GM19239 (cell line): Measurements from ENCODE around the gene TAX1BP3.
A peak's percentile ranks its signal among the peaks of the same experiment; 100 is the strongest.

Source experiments
- DNase-seq: peaks from one replicate; pipeline ENCODE4 v3.0.0; 2011; ENCODE audit warnings: low spot score; ENCODE audit not compliant: insufficient read length
- FAIRE-seq: peaks from 2 replicates; lab custom pipeline; 2011; peaks lifted over from hg19 to GRCh38; lab: Jason Lieb, UNC

Gene TAX1BP3

DNA sequence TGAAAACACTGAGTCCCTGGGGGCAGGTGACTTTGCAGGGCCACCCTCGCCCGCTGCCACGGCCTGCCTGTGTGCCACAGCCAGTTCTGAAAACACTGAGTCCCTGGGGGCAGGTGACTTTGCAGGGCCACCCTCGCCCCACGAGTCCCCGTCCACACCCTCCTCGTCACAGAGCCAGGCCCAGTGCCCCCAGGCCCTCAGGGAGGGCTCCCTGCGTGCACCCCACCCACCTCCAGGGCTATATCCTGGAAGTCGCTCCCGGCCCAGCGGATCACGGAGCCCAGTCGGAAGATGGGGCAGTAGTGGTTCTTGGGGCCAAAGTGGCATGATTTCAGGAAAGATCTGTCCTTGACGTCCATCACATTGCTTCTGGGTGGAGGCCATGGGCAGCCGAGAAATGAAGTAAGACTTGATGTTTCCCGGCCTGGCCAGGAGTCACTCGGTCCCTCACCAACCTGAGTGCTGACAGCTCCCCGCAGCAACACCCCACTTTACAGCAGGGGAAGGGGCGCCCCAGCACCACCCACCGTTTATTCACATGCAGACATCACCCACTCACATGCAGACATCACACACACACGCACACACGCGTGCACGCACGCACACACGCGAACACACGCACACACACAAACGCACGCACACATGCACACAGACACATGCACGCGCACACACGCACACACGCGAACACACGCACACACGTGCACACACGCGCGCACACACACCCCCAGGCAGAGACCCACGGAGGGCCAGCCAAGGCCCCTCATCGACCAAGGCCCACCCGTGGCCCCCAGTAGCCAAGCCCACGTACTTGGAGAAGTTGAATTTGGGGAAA is 21.1 kb upstream of the TAX1BP3 start:
- no peak for FAIRE-seq
- no peak for DNase-seq

- DNase-seq, result no peak
- no peak for FAIRE-seq
Observed at GRCh38 chr17:3688852-3689261, 20.5 kb upstream of the TAX1BP3 start.

DNA sequence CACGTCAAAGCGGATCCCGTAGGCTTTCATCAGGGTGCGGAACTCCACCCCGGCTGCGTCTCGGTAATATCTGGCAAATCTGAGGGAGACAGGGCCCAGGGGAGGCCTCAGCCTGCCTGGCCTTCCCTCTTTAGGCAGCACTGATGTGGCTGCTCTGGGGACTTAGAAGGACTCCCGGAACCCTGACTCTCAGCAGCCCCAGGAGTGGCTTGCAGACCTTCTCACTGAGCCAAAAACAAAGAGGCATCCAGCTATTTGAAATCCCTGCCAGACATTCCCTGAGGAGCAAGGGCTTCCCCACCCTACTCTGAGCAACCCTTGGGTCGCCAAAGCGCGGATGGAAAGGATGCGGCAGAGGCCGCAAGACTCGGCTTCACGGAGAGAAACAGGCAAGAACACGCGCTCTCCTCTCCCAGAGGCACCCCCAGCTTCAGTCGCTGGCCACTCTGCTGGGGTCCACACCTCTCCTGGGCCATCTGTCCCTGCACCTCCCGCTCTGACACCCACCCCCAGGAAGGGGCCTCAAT is 19.7 kb upstream of the TAX1BP3 start:
- DNase-seq (no peak), FAIRE-seq (no peak)

DNA sequence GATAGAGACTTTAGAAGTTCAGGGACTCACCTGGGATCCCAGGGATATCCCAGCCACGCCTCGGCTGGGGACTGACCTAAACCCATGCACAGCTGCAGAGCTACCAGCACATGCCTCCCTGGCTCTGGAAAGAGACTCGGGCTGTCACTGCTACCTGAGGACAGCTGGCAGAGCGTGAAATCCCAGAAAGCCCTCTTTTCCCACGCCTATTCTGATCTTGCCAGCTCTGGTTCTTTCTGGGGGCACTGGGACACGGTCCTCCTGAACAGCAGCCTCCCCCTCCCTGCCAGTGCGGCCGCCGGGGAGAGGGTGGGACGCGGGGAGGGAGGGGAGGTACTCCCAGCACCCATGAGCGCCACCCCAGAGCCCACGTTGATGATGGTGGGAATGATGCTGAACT is 16.8 kb upstream of the TAX1BP3 start:
- DNase-seq, result no peak
- peak; percentile 72 for FAIRE-seq

DNA sequence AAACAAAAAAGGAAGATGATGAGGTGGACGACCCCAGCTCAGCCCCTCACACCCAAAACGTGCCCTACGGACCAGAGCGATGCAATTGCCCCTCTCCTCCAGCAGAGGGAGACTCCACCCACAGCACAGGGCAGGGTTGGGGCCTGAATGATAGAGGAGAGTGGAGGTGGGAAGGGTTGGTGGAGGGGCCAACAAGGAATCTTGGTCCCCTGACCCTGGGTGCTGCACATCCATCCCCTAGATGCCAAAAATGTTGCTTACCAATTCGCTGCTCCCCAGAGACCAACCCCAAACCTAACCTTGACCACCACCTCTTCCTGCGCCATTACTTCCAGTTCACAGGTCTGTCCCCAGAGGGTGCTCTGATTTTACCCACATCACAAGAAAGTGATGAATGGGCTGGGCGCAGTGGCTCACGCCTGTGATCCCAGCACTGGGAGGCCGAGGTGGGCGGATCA is 14.7 kb upstream of the TAX1BP3 start:
- peak; percentile 91 for DNase-seq
- peak; percentile 95 for FAIRE-seq

DNA sequence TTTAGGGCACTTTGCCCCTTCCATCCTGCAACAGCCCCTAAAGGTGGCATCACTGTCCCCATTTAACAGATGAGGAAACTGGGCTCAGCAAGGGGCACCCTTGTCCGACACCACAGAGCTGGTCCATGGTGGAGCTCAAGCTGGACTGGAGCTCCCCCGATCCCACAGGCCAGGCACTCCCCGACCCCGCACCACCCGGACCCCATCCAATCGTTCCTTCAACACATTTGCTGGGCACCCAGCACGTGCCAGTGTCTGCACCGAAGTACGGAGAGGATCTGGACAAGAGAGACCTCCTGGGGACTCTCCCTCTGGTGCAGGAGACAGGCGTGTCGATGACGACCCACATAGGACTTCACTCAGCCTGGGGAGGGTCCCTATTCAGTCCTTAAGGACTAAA is 13.7 kb upstream of the TAX1BP3 start:
- DNase-seq (no peak), FAIRE-seq (no peak)

- FAIRE-seq (no peak), DNase-seq (no peak)
Observed at GRCh38 chr17:3681565-3681964, 13.2 kb upstream of the TAX1BP3 start.

DNA sequence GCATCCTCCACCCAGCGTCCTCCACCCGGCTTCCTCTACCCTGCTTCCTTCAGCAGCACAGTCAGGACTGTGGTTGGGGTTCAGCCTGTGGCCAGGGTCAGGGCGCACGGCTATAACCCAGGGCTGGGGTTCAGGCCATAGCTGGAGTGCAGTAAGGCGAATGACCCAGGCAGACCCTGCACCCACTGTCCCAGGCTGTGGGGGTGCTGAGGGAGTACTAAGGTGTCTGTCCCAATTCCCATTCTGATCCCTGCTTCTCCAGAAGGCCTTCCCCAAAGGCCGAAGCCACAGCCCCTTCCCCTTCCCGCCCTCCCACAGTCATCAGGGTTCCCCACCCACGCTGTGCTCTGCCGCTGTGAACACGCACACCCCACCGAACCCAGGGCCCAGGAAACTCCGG is 12.7 kb upstream of the TAX1BP3 start:
- FAIRE-seq (no peak), DNase-seq (no peak)

GRCh38 chr17:3679531-3680126 is 11.3 kb upstream of the TAX1BP3 start:
- DNase-seq (no peak), FAIRE-seq (no peak)

DNA sequence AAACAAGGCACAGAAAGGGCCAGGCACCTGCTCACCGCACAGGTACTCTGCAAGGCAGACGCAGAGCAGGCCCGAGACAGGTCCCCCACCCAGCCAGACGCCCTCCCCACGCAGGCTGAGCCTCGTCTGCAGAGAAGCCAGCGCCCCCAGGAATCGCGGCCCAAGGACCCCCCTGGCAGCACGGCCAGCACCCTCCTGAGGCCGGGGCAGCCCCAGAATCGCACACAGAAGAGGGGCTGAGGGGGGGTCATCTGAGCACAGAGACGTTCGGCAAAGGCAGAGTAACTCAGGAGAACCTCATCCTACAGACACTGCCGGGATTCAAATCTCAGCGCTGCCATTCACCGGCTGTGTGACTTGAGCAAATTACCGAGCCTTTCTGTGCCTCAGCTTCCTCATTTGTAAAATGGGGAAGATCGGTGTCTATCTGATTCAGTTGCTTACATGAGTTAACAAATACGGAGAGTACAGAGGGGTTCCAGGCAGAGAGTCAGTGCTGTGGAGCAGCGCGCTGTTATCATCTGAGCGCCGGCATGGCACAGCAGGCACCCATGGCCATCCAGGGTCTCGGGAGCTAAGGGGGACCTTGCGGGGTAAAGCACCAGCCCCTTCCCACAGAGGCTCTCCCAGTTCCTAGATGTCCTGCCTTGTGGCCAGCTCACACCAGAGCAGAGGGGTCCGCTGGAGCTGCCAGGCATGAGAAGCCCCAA is 10.6 kb upstream of the TAX1BP3 start:
- DNase-seq (no peak), FAIRE-seq (no peak)

DNA sequence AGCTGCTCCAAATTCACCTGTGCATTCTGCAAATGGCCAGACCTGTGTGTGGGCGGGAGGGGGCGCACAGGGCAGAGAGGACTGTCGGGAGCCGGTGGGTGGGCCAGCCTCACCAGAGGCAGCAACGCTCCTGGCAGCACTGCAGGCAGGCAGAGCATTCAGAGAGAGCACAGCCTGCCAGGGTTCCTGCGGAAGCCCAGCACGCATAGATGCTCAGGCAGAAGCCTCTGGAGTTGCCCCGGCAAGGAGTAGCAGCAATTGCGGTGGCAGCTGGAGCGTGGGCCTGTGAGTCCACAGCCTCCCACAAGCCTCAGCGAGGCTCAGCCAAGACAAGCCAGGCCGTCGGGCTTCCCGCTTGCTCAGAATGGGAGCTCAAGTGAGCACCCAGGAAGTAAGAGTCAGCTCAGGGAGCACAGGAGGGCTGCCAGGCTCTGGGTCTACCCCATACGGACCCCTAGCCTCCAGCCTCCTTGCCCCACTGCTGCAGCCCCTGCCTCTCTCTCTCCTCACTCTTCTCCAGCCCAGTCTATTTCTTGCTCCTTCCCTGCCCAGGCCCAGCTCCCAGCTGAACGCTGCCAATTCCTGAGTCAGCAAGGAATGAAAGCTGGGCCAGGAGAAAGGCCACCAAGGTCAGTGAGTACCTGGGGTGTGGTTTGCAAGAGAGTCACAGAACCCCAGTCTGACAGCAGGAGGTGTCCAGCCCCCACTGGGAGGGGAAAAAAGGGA is 9.9 kb upstream of the TAX1BP3 start:
- FAIRE-seq (no peak), DNase-seq (no peak)

- no peak for FAIRE-seq
Observed at GRCh38 chr17:3675886-3676285, 7.5 kb upstream of the TAX1BP3 start.

DNA sequence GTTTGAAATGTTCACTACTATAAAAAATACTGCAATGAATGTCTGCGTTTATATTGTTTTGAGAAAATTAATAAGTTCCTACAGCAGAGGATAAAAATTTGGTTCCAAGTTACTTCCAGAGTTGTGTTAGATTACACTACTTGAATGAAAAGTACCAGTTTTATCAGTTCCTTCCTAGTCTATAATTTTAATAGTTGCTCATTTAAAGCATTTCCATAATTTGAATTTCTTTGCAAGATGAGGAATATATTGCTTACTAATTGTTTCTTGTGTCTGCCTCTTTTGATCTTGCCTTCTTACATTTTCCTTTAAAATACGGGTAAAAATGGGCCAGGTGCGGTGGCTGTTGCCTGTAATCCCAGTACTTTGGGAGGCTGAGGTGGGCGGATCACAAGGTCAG is 4.2 kb upstream of the TAX1BP3 start:
- no peak for FAIRE-seq

More at GRCh38 chr17:3675886-3676285, 7.5 kb upstream of the TAX1BP3 start:
- no peak for DNase-seq

DNA sequence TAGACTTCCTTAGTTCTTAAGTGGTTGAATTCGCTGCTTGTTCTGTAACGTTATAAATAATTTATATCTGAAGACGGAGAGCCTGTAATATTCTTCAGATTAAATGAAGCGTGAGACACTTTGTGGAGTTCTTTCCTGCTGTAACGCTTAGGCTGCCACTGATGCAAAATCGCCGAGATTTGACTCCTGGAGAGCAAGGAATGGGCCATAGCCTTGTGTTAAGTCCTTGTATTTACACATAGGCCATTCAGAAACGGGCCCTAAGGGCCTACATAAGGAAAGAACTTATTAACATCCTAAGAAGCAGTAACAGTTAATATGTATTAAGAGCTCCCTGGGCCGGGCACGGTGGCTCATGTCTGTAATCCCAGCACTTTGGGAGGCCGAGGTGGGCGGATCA is 1.2 kb upstream of the TAX1BP3 start:
- no peak for FAIRE-seq
- no peak for DNase-seq

More for the DNA sequence above, 4.2 kb upstream of the TAX1BP3 start:
- DNase-seq, result no peak

DNA sequence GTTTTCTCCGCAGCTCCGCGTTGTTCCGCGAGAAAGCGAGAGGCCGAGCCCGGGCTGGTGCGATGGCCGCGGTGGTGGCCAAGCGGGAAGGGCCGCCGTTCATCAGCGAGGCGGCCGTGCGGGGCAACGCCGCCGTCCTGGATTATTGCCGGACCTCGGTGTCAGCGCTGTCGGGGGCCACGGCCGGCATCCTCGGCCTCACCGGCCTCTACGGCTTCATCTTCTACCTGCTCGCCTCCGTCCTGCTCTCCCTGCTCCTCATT is 638 bp upstream of the TAX1BP3 start:
- no peak for FAIRE-seq

GRCh38 chr17:3667366-3668278 is 756 bp downstream of the TAX1BP3 start:
- DNase-seq (no peak), FAIRE-seq (peak; percentile 78)

More for the DNA sequence above, 638 bp upstream of the TAX1BP3 start:
- DNase-seq, result no peak

DNA sequence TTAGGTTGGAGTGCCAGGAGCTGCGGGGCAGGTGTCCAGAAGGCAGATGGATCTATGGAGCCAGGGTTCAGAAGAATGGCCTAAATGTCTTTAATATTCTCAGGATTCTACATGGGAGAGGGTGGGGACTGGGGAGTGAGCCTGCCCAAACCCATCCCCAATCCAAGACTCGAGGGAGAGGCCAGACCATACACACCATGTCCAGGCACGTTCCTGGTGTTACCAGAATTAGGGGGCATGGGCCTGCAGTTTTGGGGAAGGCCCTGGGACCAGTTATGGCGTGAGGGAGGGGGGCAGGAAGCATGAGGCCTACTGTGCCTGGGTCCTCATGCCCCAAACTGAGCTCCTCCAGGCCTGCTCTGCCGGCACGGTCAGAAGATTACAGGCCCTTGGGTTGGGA is 1.9 kb downstream of the TAX1BP3 start:
- DNase-seq, result no peak
- no peak for FAIRE-seq

DNA sequence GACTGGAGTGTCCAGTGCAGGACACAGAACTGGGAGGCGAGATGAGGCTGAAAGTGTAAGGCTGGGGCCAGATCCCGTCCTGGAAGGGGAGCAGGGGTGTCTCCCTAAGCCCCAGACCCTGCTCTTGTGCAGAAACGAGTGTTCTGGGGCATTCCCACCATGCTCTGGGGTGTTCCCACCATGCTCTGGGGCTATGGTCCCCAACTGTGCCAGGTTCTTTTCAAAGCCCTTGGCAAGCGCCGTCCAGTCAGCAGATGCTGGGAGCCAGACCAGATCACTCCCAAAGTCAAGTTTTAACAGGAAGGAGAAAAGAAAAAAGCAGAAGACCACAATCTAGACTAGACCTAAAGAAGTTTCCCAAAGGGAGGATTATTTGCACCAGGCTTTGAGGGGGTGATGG is 2.5 kb downstream of the TAX1BP3 start:
- no peak for FAIRE-seq
- DNase-seq, result no peak
